Measurements from ENCODE around the gene HMGXB3.

DNA sequence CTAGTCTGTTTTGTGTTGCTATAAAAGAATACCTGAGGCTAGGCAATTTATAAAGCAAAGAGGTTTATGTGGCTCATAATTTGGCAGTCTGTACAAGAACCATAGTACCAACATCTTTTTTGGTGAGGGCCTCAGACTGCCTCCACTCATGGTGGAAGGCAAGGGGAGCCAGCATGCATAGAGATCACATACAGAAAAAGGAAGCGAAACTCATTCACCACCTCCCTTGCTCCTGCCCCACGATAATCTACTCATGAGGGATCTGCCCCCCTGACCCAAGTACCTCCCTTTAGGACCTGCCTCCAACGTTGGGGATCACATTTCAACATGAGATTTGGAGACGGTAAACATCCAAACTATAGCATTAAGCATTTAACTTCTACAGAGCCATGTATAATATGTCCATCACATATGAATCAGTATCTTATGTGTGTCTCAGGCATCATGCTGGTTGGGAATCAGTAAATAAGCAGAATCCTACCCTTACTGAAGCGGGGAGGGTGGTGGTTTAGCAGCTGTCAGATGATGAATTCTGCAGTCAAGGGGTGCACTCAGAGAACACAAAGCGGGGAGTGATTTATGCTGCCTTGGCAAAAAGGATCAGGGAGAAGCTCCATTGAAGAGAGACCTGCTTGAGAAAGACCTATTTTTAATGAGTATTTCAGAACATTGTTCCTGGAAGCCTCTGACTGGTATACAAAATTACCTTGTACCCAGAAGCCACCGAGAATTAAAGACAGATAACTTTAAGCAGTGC lies 34.8 kb downstream of the HMGXB3 start:
- TF ChIP-seq, protein P1, sequence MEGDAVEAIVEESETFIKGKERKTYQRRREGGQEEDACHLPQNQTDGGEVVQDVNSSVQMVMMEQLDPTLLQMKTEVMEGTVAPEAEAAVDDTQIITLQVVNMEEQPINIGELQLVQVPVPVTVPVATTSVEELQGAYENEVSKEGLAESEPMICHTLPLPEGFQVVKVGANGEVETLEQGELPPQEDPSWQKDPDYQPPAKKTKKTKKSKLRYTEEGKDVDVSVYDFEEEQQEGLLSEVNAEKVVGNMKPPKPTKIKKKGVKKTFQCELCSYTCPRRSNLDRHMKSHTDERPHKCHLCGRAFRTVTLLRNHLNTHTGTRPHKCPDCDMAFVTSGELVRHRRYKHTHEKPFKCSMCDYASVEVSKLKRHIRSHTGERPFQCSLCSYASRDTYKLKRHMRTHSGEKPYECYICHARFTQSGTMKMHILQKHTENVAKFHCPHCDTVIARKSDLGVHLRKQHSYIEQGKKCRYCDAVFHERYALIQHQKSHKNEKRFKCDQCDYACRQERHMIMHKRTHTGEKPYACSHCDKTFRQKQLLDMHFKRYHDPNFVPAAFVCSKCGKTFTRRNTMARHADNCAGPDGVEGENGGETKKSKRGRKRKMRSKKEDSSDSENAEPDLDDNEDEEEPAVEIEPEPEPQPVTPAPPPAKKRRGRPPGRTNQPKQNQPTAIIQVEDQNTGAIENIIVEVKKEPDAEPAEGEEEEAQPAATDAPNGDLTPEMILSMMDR (conservative IDR thresholded peaks at IDR 0.05 in 1 of 2, IDR thresholded peaks at IDR 0.05 in 1 of 2; ENCODE audit: extremely low read depth in 1 of 2, insufficient read depth in 1 of 2, low read depth in 1 of 2, low read length in 2 of 2) = no peak
- no peak for TF ChIP-seq EZH2 (IDR thresholded peaks at IDR 0.05; ENCODE audit: borderline replicate concordance, low read length)

All from mammary epithelial cell (primary cell).